ENCODE results near the gene C10orf67.
"Not testable (repeated sequence)": the region's sequence is repeated elsewhere in the genome, so short reads cannot be mapped to it uniquely, and the experiment has no call there.

Gene C10orf67

GRCh38 chr10:23362069-23362830 is 17.7 kb upstream of the C10orf67 start:
- no peak for DNase-seq
- ATAC-seq, result no peak

- no peak for DNase-seq
- no peak for ATAC-seq
These were observed 17.1 kb upstream of the C10orf67 start for GRCh38 chr10:23361665-23362064.

GRCh38 chr10:23359692-23360380 is 15.2 kb upstream of the C10orf67 start:
- ATAC-seq (no peak), DNase-seq (no peak)

GRCh38 chr10:23358357-23358756 is 13.8 kb upstream of the C10orf67 start:
- DNase-seq (no peak), ATAC-seq (no peak)

- ATAC-seq, result no peak
- no peak for DNase-seq
These were observed 10.2 kb upstream of the C10orf67 start for GRCh38 chr10:23354630-23355279.

GRCh38 chr10:23351926-23352519 is 7.4 kb upstream of the C10orf67 start:
- DNase-seq, result no peak
- ATAC-seq, result no peak

- not testable (repeated sequence) for ATAC-seq, DNase-seq
These were observed 6.1 kb upstream of the C10orf67 start for GRCh38 chr10:23350706-23351105.

- no peak for ATAC-seq
- no peak for DNase-seq
These were observed 1.3 kb upstream of the C10orf67 start for GRCh38 chr10:23345861-23346260.

- peak; percentile 80 for DNase-seq
- ATAC-seq, result no peak
These were observed 881 bp downstream of the C10orf67 start for GRCh38 chr10:23343591-23344240.

- no peak for DNase-seq
- ATAC-seq, result no peak
These were observed 2.2 kb downstream of the C10orf67 start for GRCh38 chr10:23342213-23342884.

- no peak for DNase-seq
- peak; percentile 58 for ATAC-seq
These were observed 3.6 kb downstream of the C10orf67 start for GRCh38 chr10:23341004-23341403.

GRCh38 chr10:23340354-23340753 is 4.2 kb downstream of the C10orf67 start:
- no peak for ATAC-seq
- DNase-seq, result no peak

GRCh38 chr10:23338886-23339285 is 5.7 kb downstream of the C10orf67 start:
- ATAC-seq, result no peak
- no peak for DNase-seq

- no peak for DNase-seq
- ATAC-seq, result no peak
These were observed 6.3 kb downstream of the C10orf67 start for GRCh38 chr10:23338155-23338828.

- DNase-seq (no peak), ATAC-seq (peak; percentile 55)
These were observed 7.0 kb downstream of the C10orf67 start for GRCh38 chr10:23337616-23338015.

- ATAC-seq (peak; percentile 13), DNase-seq (no peak)
These were observed 12.9 kb downstream of the C10orf67 start for GRCh38 chr10:23331567-23332301.

GRCh38 chr10:23330948-23331347 is 13.6 kb downstream of the C10orf67 start:
- ATAC-seq (no peak), DNase-seq (no peak)

- ATAC-seq (no peak), DNase-seq (no peak)
These were observed 17.9 kb downstream of the C10orf67 start for GRCh38 chr10:23326544-23327307.

GRCh38 chr10:23325132-23325531 is 19.5 kb downstream of the C10orf67 start:
- DNase-seq, result no peak
- peak; percentile 46 for ATAC-seq

GRCh38 chr10:23324351-23324750 is 20.2 kb downstream of the C10orf67 start:
- ATAC-seq (no peak), DNase-seq (no peak)
